GM12878 (cell line): Measurements from ENCODE around the gene C15orf39. TPM values are rescaled to one million over a fixed set of nuclear protein-coding genes. Genes with fewer than 3 reads are reported as not detected.
"Not testable (repeated sequence)": the region's sequence is repeated elsewhere in the genome, so short reads cannot be mapped to it uniquely, and the experiment has no call there.

ENCODE experiments used
- ATAC-seq: fragments of 200-7000 bp; cut with Tn5 transposase; 3 replicates; pipeline ENCODE4 v1.9.1; 2020; ENCODE audit warnings: mild to moderate bottlenecking, moderate library complexity
- BruUV-seq: library from RNA; stranded (reverse); fragments of 400-500 nt; replicated peaks from 2 replicates; lab custom pipeline; 2021; lab: Mats Ljungman, UMichigan
- CTCF ChIA-PET: fragments of 300-600 bp; sonication (Branson Sonifier 250); formaldehyde crosslinking; extraction: SDS; loops from one replicate; lab custom pipeline; 2021; ENCODE audit warnings: inconsistent platforms; lab: Yijun Ruan, JAX
- POLR2A ChIA-PET: fragments of 350-600 bp; formaldehyde crosslinking; extraction: SDS; loops from one replicate; lab custom pipeline; 2021; ENCODE audit warnings: inconsistent platforms; lab: Charles Lee
- RAD21 ChIA-PET: fragments of 300-600 bp; sonication (Branson Sonifier 250); formaldehyde crosslinking; loops from one replicate; lab custom pipeline; 2023; ENCODE audit warnings: antibody characterized with exemption; ENCODE audit not compliant: unreplicated experiment; lab: Charles Lee
- SMC1A ChIA-PET: fragments of 300-600 bp; sonication (Branson Sonifier 250); formaldehyde crosslinking; loops from one replicate; lab custom pipeline; 2023; ENCODE audit not compliant: unreplicated experiment, uncharacterized antibody; lab: Charles Lee
- DNase-seq: peaks from one replicate; pipeline ENCODE4 v3.0.0-alpha.2; 2011; ENCODE audit warnings: low read depth, low spot score
- FAIRE-seq: peaks from 3 replicates; lab custom pipeline; 2011; peaks lifted over from hg19 to GRCh38; lab: Jason Lieb, UNC
- H2AFZ ChIP-seq: 2 replicates; pipeline ENCODE4 v1.6.0; 2011; ENCODE audit warnings: low read depth, low read length, control low read depth; ENCODE audit not compliant: control insufficient read depth
- H3K27ac ChIP-seq: 2 replicates; pipeline ENCODE4 v1.5.1; 2011; ENCODE audit warnings: control low read depth; ENCODE audit not compliant: control insufficient read depth, insufficient read depth
- H3K27me3 ChIP-seq, 2 experiments: replicated peaks in 1 of 2; 2 replicates each; pipeline versions ENCODE4 v1.6.0 to v1.6.1; 2011; ENCODE audit warnings: low read length in 1 of 2; ENCODE audit not compliant: control insufficient read depth in 2 of 2, insufficient read depth in 2 of 2
- H3K36me3 ChIP-seq, 2 experiments: 2 replicates each; pipeline ENCODE4 v1.5.1; 2011; ENCODE audit warnings: low read length in 1 of 2; ENCODE audit not compliant: control insufficient read depth in 2 of 2, insufficient read depth in 2 of 2
- H3K4me1 ChIP-seq: 2 replicates; pipeline ENCODE4 v1.6.1; 2011; ENCODE audit warnings: mild to moderate bottlenecking, low read length, moderate library complexity, mixed read lengths; ENCODE audit not compliant: control insufficient read depth, insufficient read depth
- H3K4me2 ChIP-seq: 2 replicates; pipeline ENCODE4 v1.6.0; 2011; ENCODE audit warnings: control low read depth; ENCODE audit not compliant: control insufficient read depth, insufficient read depth
- H3K4me3 ChIP-seq: fragments of 200-600 bp; sonication (generic); 2 replicates; pipeline ENCODE4 v1.5.1; 2016
- H3K79me2 ChIP-seq: 2 replicates; pipeline ENCODE4 v1.6.0; 2011; ENCODE audit warnings: low read length; ENCODE audit not compliant: control insufficient read depth, insufficient read depth
- H3K9ac ChIP-seq: 2 replicates; pipeline ENCODE4 v1.8.0; 2011; ENCODE audit warnings: low read length, control low read depth, mixed read lengths; ENCODE audit not compliant: control insufficient read depth, insufficient read depth
- H3K9me3 ChIP-seq: replicated peaks from 3 replicates; pipeline ENCODE4 v1.5.1; 2011; ENCODE audit warnings: mild to moderate bottlenecking, low read length; ENCODE audit not compliant: control insufficient read depth, insufficient read depth
- H4K20me1 ChIP-seq: 2 replicates; pipeline ENCODE4 v1.6.0; 2011; ENCODE audit not compliant: control insufficient read depth, insufficient read depth
- WGBS: methylation state at CpG from one replicate; pipeline ENCODE4 v1.1.6; 2016; ENCODE audit warnings: low lambda C conversion rate; ENCODE audit not compliant: insufficient replicate concordance, insufficient coverage; ENCODE audit errors: missing lambda C conversion rate; 5-methylcytosine and 5-hydroxymethylcytosine counted together
- in situ Hi-C: fragments of 300-500 bp; cut with MboI; formaldehyde crosslinking; loops from 9 replicates; pipeline ENCODE4 v1.14.3; 2018; ENCODE audit warnings: mixed read lengths
- intact Hi-C: fragments of 100-400 bp; cut with micrococcal nuclease; formaldehyde crosslinking; loops from one replicate; pipeline ENCODE4 v1.14.2; 2022; ENCODE audit not compliant: unreplicated experiment
- polyA plus RNA-seq, 11 experiments: library from polyadenylated mRNA; depleted of rRNA in 4 of 11; unstranded in 6 of 11; stranded (reverse) in 5 of 11; fragments of >200 nt; fragmentation: Nextera tagmentation in 4 of 11; fragmentation: Illumina TruSeq in 1 of 11; extraction: Ambion mirVana in 4 of 11; extraction: Trizol in 1 of 11; gene quantifications; 1 replicate in 1 of 11; 2 replicates in 10 of 11; pipeline versions ENCODE4 v1.2.1 to v1.2.3, GENCODE V29; 2011 to 2016; ENCODE audit warnings: inconsistent platforms in 2 of 11, missing spikeins in 2 of 11, low read depth in 1 of 11
- total RNA-seq, 4 experiments: library from RNA; depleted of rRNA in 3 of 4; stranded (reverse); fragments of >200 nt in 3 of 4; fragmentation: Illumina TruSeq in 1 of 4; extraction: Trizol in 1 of 4; gene quantifications; 2 replicates each; pipeline versions ENCODE4 v1.2.1 to v1.2.3, GENCODE V29; 2013 to 2021

The C15orf39 gene
- total and polyA plus RNA-seq, 10 of the 15 experiments (the other 5 are each of a cell fraction or from before 2014, with no cell fraction given): 2.3 to 139 (median 33.0) TPM

DNA sequence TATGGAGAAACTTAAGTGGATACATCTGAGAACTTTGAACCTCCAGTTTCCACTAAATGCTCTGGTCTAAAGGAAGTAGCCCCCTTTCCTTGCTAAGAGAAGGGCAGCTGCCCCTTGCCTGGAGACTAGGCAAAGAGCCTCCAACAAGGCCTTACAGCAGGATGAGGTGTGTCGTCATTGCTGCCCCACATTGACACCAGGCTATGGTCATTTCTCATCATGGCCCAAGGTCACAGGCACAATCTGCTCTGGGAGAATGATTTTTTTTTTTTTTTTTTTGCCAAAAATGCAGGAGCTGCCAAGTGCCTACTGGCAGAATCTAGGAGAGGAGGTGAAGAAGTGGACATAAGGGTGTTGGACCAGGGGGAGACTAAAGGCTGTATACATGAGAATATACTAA is 44.1 kb downstream of the C15orf39 start:
- WGBS: 40% methylated on average over 1 of the region's 1 CpG
- ATAC-seq, BruUV-seq, H3K4me3 ChIP-seq, RAD21 ChIA-PET, H3K36me3 ChIP-seq, FAIRE-seq, DNase-seq, H3K4me1 ChIP-seq, H3K4me2 ChIP-seq, H2AFZ ChIP-seq, H4K20me1 ChIP-seq, H3K27me3 ChIP-seq, POLR2A ChIA-PET, H3K79me2 ChIP-seq, H3K9ac ChIP-seq, CTCF ChIA-PET, SMC1A ChIA-PET, H3K9me3 ChIP-seq, H3K27ac ChIP-seq, in situ Hi-C loops, intact Hi-C loops: not testable (repeated sequence)

DNA sequence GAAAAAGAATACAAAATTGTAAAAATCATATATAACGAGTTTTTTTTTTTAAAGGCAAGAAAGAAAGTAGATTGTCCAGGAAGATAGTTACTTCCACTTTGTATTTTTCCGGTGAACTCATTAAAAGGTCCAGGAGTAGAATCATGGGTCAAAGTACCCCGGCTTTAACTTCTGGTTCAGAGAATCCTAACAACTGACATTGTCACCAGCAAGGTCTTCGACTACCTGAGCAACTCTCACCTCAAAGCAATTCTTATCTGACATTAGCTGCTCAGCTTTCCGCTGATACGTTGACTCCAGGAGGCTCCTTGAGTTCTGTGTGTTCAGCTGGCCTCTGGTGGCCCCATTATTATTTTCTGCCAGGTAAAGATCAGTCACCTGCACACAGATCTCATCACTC is 47.3 kb downstream of the C15orf39 start:
- H3K27ac ChIP-seq, intact Hi-C loops, H2AFZ ChIP-seq, in situ Hi-C loops, H3K4me1 ChIP-seq, H3K36me3 ChIP-seq, H4K20me1 ChIP-seq, H3K4me3 ChIP-seq, H3K9ac ChIP-seq, H3K27me3 ChIP-seq, RAD21 ChIA-PET, H3K79me2 ChIP-seq, H3K4me2 ChIP-seq, ATAC-seq, BruUV-seq, H3K9me3 ChIP-seq, FAIRE-seq, DNase-seq, POLR2A ChIA-PET: not testable (repeated sequence)
- ChIA-PET SMC1A (interaction anchor here (1.0 kb wide), 2 partner anchors 45 to 220 kb away, joined by 3 read pairs; no protein-coding TSS in a partner anchor), CTCF (interaction anchor here (1.2 kb wide), 1 partner anchor 118 kb away, joined by 3 read pairs; no protein-coding TSS in a partner anchor)
- WGBS: 62% methylated on average over 6 of the region's 6 CpGs
